22Rv1 (cell line): ENCODE results near the gene BEND7.

Experiments
- CTCF ChIP-seq: fragments of 450-650 bp; IDR thresholded peaks from 2 replicates; pipeline ENCODE4 v1.5.1; 2017; ENCODE audit warnings: mild to moderate bottlenecking
- ZFX ChIP-seq: fragments of 450-650 bp; IDR thresholded peaks from 2 replicates; pipeline ENCODE4 v1.6.1; 2017; ENCODE audit warnings: antibody characterized with exemption, borderline replicate concordance

GRCh38 chr10:13396369-13396768 is 132.4 kb downstream of the BEND7 start:
- TF ChIP-seq CTCF (no peak), ZFX (no peak)
